HFF-Myc (cell line): ENCODE measurements around the gene SGK1.

Experiments
- DNase-seq: peaks from one replicate; pipeline ENCODE4 v3.0.0-alpha.2; 2011; ENCODE audit warnings: low read depth; ENCODE audit errors: extremely low read depth
- H3K4me3 ChIP-seq: replicated peaks from 2 replicates; pipeline ENCODE4 v1.5.1; 2011; ENCODE audit warnings: low read depth, mild to moderate bottlenecking, control low read depth, low read length
- TF ChIP-seq, protein P1 (sequence below): IDR thresholded peaks from 2 replicates; pipeline ENCODE4 v1.5.1; 2012; ENCODE audit warnings: mild to moderate bottlenecking, low read depth, low read length, control low read depth; ENCODE audit errors: missing control alignments

SGK1 gene

GRCh38 chr6:134251320-134251719 lies 66.6 kb downstream of the SGK1 start:
- no peak for DNase-seq
- no peak overlapping the region for H3K4me3 ChIP-seq
- TF ChIP-seq, protein P1, sequence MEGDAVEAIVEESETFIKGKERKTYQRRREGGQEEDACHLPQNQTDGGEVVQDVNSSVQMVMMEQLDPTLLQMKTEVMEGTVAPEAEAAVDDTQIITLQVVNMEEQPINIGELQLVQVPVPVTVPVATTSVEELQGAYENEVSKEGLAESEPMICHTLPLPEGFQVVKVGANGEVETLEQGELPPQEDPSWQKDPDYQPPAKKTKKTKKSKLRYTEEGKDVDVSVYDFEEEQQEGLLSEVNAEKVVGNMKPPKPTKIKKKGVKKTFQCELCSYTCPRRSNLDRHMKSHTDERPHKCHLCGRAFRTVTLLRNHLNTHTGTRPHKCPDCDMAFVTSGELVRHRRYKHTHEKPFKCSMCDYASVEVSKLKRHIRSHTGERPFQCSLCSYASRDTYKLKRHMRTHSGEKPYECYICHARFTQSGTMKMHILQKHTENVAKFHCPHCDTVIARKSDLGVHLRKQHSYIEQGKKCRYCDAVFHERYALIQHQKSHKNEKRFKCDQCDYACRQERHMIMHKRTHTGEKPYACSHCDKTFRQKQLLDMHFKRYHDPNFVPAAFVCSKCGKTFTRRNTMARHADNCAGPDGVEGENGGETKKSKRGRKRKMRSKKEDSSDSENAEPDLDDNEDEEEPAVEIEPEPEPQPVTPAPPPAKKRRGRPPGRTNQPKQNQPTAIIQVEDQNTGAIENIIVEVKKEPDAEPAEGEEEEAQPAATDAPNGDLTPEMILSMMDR: no peak

DNA sequence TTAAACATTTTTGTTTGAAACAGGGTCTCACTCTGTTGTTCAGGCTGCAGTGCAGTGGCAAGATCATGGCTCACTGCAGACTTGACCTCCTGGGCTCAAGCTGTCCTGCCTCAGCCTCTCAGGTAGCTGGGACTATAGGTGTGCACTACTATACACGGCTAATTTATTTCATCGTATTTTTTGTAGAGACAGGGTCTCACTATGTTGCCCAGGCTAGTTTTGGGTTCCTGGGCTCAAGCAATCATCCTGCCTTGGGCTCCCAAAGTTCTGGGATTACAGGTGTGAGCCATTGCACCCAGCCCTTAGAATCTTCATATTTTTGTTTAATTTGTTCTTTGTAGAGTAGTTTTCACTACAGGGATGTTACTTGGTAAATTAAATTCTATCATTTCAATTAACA lies 67.1 kb downstream of the SGK1 start:
- no peak overlapping the region for H3K4me3 ChIP-seq
- TF ChIP-seq, protein P1: no peak
- DNase-seq: no peak

DNA sequence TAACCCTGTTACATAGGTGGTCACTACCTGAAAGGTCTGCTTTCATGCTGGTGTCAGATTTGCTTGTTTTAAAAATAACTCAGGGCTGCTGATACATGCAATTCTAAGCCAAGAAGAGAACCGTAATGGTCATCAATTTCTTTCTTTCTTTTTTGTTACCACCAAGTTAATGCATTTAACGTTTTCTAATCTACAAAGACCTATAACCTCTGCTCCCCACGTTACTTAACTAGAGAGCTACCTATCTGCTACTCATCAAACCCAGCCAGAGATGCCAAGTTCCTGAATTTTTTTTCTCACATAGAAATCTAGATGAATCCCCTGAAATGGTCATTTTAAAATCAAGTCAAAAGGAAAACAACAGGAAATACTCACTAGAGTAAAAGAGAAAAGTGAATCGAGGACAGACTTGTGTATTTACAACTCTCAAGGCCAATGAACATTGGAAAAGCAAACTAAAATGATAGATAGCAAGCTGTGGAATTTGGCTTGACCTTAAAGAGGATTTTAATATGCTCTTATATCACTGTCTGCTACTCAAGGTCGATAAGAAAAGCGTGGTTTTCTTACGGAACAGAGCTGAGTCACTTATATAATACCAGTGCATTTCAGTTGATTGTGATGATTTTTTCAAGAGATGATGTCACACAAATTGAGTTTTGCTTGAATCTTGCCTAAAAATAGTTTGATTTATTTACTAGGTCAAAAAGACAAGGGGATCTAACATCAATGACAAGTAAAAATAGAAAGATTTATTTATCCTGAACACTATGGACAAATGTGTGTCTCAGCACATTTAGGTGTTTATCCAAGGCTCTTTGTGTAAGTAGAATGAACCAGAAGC lies 67.9 kb downstream of the SGK1 start:
- TF ChIP-seq, protein P1: no peak
- DNase-seq: no peak

GRCh38 chr6:134249239-134249758 lies 68.6 kb downstream of the SGK1 start:
- TF ChIP-seq, protein P1: no peak
- no peak overlapping the region for H3K4me3 ChIP-seq
- DNase-seq: no peak

More for the DNA sequence above, 67.9 kb downstream of the SGK1 start:
- no peak overlapping the region for H3K4me3 ChIP-seq

- TF ChIP-seq, protein P1: no peak
- DNase-seq: no peak
- H3K4me3 ChIP-seq: no peak overlapping the region
Observed at GRCh38 chr6:134247844-134248580, 69.9 kb downstream of the SGK1 start.

DNA sequence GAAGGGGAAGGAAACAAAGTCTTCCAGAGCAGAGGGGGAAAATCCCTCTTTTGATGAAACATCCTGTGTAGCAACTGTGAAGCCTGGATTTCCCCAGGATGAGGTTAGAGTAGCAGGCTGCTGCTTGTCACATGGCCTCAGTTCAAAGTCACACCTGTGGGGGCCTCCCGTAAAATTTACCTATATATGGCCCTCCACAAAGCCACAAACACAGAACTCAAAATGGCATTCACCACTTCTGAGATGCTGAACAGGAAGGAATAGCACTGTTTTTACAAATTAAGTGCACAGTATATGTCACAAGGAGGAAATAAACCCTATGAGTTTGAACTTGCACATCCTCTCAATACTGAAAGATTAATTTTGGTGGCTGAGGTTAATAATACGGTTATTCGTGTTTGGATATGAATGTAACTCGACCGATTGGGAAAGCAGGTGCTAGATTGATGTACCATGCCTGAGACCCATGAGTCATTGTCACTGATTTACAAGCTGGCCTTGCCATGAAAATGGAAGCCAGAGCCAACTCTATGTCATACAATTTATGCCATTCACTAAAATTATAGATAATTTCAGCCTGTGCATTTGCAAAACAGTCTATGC lies 70.6 kb downstream of the SGK1 start:
- TF ChIP-seq, protein P1: no peak
- no peak overlapping the region for H3K4me3 ChIP-seq
- DNase-seq: no peak
